Measurements from ENCODE around the gene KIF15. TPM values are rescaled to one million over a fixed set of nuclear protein-coding genes. Genes with fewer than 3 reads are reported as not detected.

Gene KIF15
- total RNA-seq, 1 experiment from 2014 or later = 25.3 TPM

GRCh38 chr3:44734646-44735168, 26.9 kb upstream of the KIF15 start:
- TF ChIP-seq CTCF (IDR thresholded peaks at IDR 0.05; ENCODE audit: insufficient read depth in 1 of 2, low read depth in 1 of 2, low read length in 1 of 2, severe bottlenecking in 1 of 2, unreplicated experiment in 1 of 2) = no peak
- Histone ChIP-seq H3K4me3 (ENCODE audit: low read depth, low read length) (no peak overlapping the region), H3K27me3 (replicated peaks; ENCODE audit: control insufficient read depth, insufficient read depth, low read length) (no peaks in the 10 kb centered on the region), H3K4me1 (no peaks in the 10 kb centered on the region; the same call in 1 of the 2 replicates), H3K36me3 (ENCODE audit: control insufficient read depth, insufficient read depth, low read length) (peaks cover 2% of the 10 kb centered on the region; the same call in 1 of the 2 replicates), H3K9me3 (peaks cover 47% of the 10 kb centered on the region)
- intact Hi-C loops (cut with micrococcal nuclease; ENCODE audit: unreplicated experiment) = no loop called here
- Mint-ChIP-seq H3K36me3 (ENCODE audit: insufficient read depth, unreplicated experiment) (peaks cover 11% of the 10 kb centered on the region), H3K4me3 (ENCODE audit: unreplicated experiment) (no peak overlapping the region), H3K9me3 (ENCODE audit: unreplicated experiment) (peaks cover 46% of the 10 kb centered on the region), H3K27me3 (ENCODE audit: insufficient read depth, unreplicated experiment) (no peaks in the 10 kb centered on the region), H3K27ac (ENCODE audit: unreplicated experiment) (no peak overlapping the region), H3K4me1 (ENCODE audit: low read depth, unreplicated experiment) (no peaks in the 10 kb centered on the region)
- no peak for DNase-seq
- BruUV-seq (replicated peaks) = no TSS peak
- ChIA-PET POLR2A (no interaction called here), CTCF (no interaction called here)

GRCh38 chr3:44761101-44761423, 532 bp upstream of the KIF15 start:
- intact Hi-C loops (cut with micrococcal nuclease; ENCODE audit: unreplicated experiment) = loop anchor here (1.0 kb wide), 1 partner anchor 32 kb away; the partner anchor contains the start of gene ZNF501
- H3K36me3 Mint-ChIP-seq (ENCODE audit: insufficient read depth, unreplicated experiment) = peaks cover 30% of the 10 kb centered on the region
- TSS peak; percentile 47 for BruUV-seq (replicated peaks)
- H3K4me1 ChIP-seq = no peaks in the 10 kb centered on the region; the same call in 1 of the 2 replicates
- H3K36me3 ChIP-seq (ENCODE audit: control insufficient read depth, insufficient read depth, low read length) = no peaks in the 10 kb centered on the region; the same call in 1 of the 2 replicates
- peaks cover 8% of the 10 kb centered on the region; the same call in 1 of the 2 replicates for H3K9me3 ChIP-seq
- H3K27ac Mint-ChIP-seq (ENCODE audit: unreplicated experiment) = peak overlapping the region; percentile 94
- peak overlapping the region; percentile 93 for H3K4me3 Mint-ChIP-seq (ENCODE audit: unreplicated experiment)
- H3K4me1 Mint-ChIP-seq (ENCODE audit: low read depth, unreplicated experiment) = no peaks in the 10 kb centered on the region
- no peak for DNase-seq
- TF ChIP-seq CTCF (IDR thresholded peaks at IDR 0.05; ENCODE audit: insufficient read depth in 1 of 2, low read depth in 1 of 2, low read length in 1 of 2, severe bottlenecking in 1 of 2, unreplicated experiment in 1 of 2) = no peak
- ChIA-PET POLR2A (interaction anchor here (1.1 to 1.2 kb wide), 2 partner anchors 32 to 423 kb away, joined by 4 to 5 read pairs; partner anchors contain the start of gene TCAIM), CTCF (no interaction called here)
- no peaks in the 10 kb centered on the region for H3K27me3 ChIP-seq (replicated peaks; ENCODE audit: control insufficient read depth, insufficient read depth, low read length)
- no peaks in the 10 kb centered on the region for H3K27me3 Mint-ChIP-seq (ENCODE audit: insufficient read depth, unreplicated experiment)
- peak overlapping the region; percentile 75 for H3K4me3 ChIP-seq (ENCODE audit: low read depth, low read length)
- peaks cover 21% of the 10 kb centered on the region for H3K9me3 Mint-ChIP-seq (ENCODE audit: unreplicated experiment)

GRCh38 chr3:44762170-44762677, 630 bp downstream of the KIF15 start:
- POLR2A ChIA-PET = interaction anchor here (1.0 to 1.2 kb wide), 3 partner anchors 15 to 424 kb away, joined by 4 to 5 read pairs (median 4); partner anchors contain the start of gene TCAIM
- no peak for TF ChIP-seq CTCF (IDR thresholded peaks at IDR 0.05; ENCODE audit: insufficient read depth in 1 of 2, low read depth in 1 of 2, low read length in 1 of 2, severe bottlenecking in 1 of 2, unreplicated experiment in 1 of 2)

More at GRCh38 chr3:44762170-44762677, 630 bp downstream of the KIF15 start:
- H3K4me1 ChIP-seq = no peaks in the 10 kb centered on the region; the same call in 1 of the 2 replicates
- H3K4me1 Mint-ChIP-seq (ENCODE audit: low read depth, unreplicated experiment) = no peaks in the 10 kb centered on the region
- intact Hi-C loops (cut with micrococcal nuclease; ENCODE audit: unreplicated experiment) = no loop called here
- H3K27ac Mint-ChIP-seq (ENCODE audit: unreplicated experiment) = peak overlapping the region; percentile 94
- no peak for DNase-seq
- H3K36me3 Mint-ChIP-seq (ENCODE audit: insufficient read depth, unreplicated experiment) = peaks cover 35% of the 10 kb centered on the region
- BruUV-seq (replicated peaks) = no TSS peak
- peaks cover 8% of the 10 kb centered on the region for H3K9me3 ChIP-seq
- peak overlapping the region; percentile 75 for H3K4me3 ChIP-seq (ENCODE audit: low read depth, low read length)
- H3K27me3 ChIP-seq (replicated peaks; ENCODE audit: control insufficient read depth, insufficient read depth, low read length) = no peaks in the 10 kb centered on the region
- CTCF ChIA-PET = interaction anchor here (0.6 to 0.7 kb wide), 2 partner anchors 75 to 761 kb away, joined by 3 to 4 read pairs; no protein-coding TSS in a partner anchor
- H3K9me3 Mint-ChIP-seq (ENCODE audit: unreplicated experiment) = peaks cover 21% of the 10 kb centered on the region
- H3K36me3 ChIP-seq (ENCODE audit: control insufficient read depth, insufficient read depth, low read length) = peaks cover 3% of the 10 kb centered on the region
- H3K4me3 Mint-ChIP-seq (ENCODE audit: unreplicated experiment) = peak overlapping the region; percentile 93
- H3K27me3 Mint-ChIP-seq (ENCODE audit: insufficient read depth, unreplicated experiment) = no peaks in the 10 kb centered on the region
